IPS-15b (cell line): ENCODE data around the gene TLCD2.

Source experiments
- H3K27me3 ChIP-seq: one replicate; pipeline ENCODE4 v1.6.1; 2013; ENCODE audit warnings: low read length; ENCODE audit not compliant: control insufficient read depth, insufficient read depth
- H3K36me3 ChIP-seq: one replicate; pipeline ENCODE4 v1.6.1; 2013; ENCODE audit warnings: low read length; ENCODE audit not compliant: control insufficient read depth, insufficient read depth
- H3K4me1 ChIP-seq: one replicate; pipeline ENCODE4 v1.6.1; 2013; ENCODE audit warnings: mild to moderate bottlenecking, low read length; ENCODE audit not compliant: control insufficient read depth, insufficient read depth
- H3K4me3 ChIP-seq: one replicate; pipeline ENCODE4 v1.5.1; 2013; ENCODE audit warnings: low read depth, low read length
- H3K9ac ChIP-seq: one replicate; pipeline ENCODE4 v1.6.1; 2013; ENCODE audit warnings: low read depth, mild to moderate bottlenecking, low read length
- H3K9me3 ChIP-seq: one replicate; pipeline ENCODE4 v1.6.1; 2013; ENCODE audit warnings: mild to moderate bottlenecking, low read length; ENCODE audit not compliant: control insufficient read depth, insufficient read depth

Gene TLCD2, protein sequence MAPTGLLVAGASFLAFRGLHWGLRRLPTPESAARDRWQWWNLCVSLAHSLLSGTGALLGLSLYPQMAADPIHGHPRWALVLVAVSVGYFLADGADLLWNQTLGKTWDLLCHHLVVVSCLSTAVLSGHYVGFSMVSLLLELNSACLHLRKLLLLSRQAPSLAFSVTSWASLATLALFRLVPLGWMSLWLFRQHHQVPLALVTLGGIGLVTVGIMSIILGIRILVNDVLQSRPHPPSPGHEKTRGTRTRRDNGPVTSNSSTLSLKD

DNA sequence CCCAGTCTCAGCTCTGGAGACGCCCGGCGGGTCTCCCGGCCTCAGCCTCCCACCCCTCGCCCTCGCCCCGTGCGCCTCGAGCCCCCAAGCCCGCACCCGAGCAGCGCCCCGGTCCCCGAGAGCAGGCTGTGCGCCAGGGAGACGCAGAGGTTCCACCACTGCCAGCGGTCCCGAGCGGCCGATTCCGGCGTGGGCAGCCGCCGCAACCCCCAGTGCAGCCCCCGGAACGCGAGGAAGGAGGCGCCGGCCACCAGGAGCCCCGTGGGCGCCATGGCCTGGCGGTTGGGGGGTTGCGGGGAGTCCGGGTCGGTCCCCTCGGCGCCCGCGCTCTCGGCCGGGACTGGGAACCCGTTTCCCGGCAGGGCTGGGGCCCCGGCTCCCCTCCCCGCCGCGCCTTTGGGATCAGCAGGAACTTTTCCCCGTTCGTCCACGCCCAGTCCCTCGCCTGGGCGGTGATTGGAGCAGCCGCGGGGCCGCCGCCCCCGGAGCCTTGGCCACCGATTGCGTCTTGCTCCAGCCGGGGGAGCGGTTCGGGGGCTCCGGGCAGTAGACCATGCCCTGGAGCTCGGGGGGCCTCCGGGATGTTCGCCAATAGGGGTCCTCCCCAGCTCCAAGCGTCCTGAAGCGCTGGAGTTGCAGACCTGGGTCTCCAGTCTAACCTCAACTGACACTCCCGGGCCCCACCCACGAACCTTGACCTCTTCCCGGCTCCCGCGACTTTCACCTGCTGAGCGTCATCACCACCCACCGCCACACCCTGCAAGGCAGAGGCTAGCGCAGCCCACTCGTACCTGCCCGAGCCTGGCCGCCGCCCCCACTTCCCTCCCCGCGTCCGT lies at the start of gene TLCD2:
TLCD2 (minus strand) TSS at position 407 of the 836 bp plus-strand sequence; CDS start at position 272, 135 bp downstream.
- peaks cover 6% of the 10 kb centered on the region for H3K4me1 ChIP-seq
- H3K36me3 ChIP-seq: peaks cover 16% of the 10 kb centered on the region
- H3K4me3 ChIP-seq: peak within 1 kb of the TSS; percentile 65
- no peak within 1 kb of the TSS for H3K9ac ChIP-seq
- no peaks in the 10 kb centered on the region for H3K9me3 ChIP-seq
- H3K27me3 ChIP-seq: no peaks in the 10 kb centered on the region

DNA sequence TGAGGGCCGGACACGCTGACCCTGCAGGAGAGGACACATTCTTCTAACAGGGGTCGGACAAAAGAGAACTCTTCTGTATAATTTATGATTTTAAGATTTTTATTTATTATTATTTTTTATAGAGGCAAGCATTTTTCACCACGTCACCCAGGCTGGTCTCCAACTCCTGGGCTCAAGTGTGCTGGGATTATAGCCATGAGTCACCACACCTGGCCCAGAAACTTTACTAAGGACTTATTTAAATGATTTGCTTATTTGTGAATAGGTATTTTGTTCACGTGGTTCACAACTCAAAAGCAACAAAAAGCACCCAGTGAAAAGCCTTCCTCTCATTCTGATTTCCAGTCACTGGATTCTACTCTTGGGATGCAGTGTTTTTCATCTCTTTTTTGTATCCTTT lies 49.4 kb upstream of the TLCD2 start:
- Histone ChIP-seq H3K36me3 (no peaks in the 10 kb centered on the region), H3K4me3 (no peak overlapping the region), H3K27me3 (no peaks in the 10 kb centered on the region), H3K4me1 (peaks cover 13% of the 10 kb centered on the region), H3K9me3 (no peaks in the 10 kb centered on the region), H3K9ac (no peak overlapping the region)

DNA sequence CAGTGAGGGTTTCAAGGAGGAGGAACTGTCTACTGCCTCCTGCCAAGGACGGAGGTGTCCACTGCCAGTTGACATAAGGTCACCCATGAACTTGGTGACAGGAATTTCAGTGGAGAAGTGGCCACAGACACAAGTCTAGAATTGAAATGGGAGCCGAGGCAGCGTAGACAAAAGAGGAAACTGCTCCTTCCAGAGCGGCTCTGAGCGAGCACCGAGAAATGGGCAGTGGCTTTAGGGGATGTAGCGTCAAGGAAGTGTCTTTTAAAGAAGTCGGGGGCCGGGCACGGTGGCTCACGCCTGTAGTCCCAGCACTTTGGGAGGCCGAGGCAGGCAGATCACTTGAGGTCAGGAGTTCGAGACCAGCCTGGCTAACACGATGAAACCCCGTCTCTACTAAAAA lies 48.6 kb upstream of the TLCD2 start:
- Histone ChIP-seq H3K9me3 (no peaks in the 10 kb centered on the region), H3K4me3 (no peak overlapping the region), H3K27me3 (no peaks in the 10 kb centered on the region), H3K36me3 (no peaks in the 10 kb centered on the region), H3K4me1 (peaks cover 13% of the 10 kb centered on the region), H3K9ac (no peak overlapping the region)

DNA sequence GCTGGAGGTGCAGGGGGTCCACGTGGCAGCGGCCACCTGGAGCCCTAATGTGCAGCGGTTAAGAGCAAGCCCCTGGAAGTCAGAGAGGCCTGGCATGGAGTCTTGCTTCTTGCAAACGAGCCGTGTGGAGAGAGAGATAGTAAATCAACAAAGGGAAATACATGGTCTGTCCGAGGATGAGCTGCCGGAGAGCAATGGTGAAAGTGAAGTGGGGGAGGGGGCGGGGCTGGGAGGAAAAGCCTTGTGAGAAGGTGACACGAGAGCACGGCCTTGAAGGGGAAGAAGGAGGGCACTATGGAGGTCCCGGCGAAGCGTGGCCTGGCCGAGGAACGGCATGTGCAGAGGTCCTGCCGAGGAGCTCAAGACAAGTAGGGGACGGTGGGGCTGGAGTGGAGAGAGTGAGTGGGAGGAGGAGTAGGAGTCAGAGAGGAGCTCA lies 45.7 kb upstream of the TLCD2 start:
- H3K4me1 ChIP-seq: no peaks in the 10 kb centered on the region
- H3K4me3 ChIP-seq: no peak overlapping the region
- H3K9me3 ChIP-seq: no peaks in the 10 kb centered on the region
- H3K36me3 ChIP-seq: no peaks in the 10 kb centered on the region
- H3K27me3 ChIP-seq: no peaks in the 10 kb centered on the region
- H3K9ac ChIP-seq: no peak overlapping the region

DNA sequence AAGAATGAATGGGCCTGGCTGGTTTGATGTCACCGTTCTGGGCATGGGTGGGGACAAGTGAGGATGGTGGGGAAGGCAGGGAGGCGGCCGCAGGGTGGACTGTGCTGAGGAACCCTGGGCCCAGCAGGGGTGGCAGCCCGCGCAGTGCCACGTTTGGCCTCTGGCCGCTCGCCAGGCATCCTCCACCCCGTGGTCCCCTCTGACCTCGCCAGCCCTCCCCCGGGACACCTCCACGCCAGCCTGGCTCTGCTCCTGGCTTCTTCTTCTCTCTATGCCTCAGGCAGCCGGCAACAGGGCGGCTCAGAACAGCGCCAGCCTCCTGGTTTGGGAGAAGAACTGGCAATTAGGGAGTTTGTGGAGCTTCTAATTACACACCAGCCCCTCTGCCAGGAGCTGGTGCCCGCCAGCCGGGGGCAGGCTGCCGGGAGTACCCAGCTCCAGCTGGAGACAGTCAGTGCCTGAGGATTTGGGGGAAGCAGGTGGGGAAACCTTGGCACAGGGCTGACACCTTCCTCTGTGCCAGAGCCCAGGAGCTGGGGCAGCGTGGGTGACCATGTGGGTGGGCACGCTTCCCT lies 45.2 kb upstream of the TLCD2 start:
- H3K9ac ChIP-seq: no peak overlapping the region
- no peaks in the 10 kb centered on the region for H3K9me3 ChIP-seq
- H3K27me3 ChIP-seq: no peaks in the 10 kb centered on the region

DNA sequence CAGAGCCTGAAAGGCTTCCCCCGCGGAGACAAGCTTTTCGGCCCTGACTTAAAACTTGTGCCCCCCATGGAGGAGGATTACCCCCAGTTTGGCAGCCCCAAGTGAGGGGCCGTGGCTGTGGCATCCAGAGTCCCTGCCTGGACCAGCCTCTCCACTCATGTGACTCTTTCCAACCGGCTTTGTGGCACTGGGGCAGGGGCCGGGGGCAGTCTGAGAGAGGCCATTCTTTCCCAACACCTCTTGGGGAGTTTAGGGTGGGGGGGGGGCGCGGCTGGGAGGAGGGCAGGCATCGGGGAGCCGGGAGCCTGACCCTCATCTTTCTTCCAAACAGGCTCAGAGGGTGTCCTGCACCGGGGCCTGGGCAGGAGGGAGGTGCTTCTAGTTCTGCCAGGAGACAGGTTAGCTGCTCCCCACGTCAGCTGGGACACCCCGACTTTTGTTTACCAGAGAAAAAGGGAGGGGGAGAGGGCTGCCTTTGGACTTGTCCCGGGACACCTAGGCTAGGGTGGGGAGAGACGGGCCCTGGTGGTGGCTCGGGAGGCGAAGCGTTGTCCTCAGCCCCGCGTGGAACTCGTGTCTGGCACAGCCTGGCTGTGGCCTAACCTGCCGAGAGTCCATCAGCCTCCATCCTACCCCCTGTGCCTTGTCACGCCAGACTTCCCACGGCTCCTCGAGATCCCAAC lies 44.4 kb upstream of the TLCD2 start:
- Histone ChIP-seq H3K9me3 (no peaks in the 10 kb centered on the region), H3K27me3 (no peaks in the 10 kb centered on the region), H3K4me3 (no peak overlapping the region), H3K4me1 (no peaks in the 10 kb centered on the region), H3K36me3 (no peaks in the 10 kb centered on the region), H3K9ac (no peak overlapping the region)

More for the DNA sequence above, 45.2 kb upstream of the TLCD2 start:
- Histone ChIP-seq H3K4me1 (no peaks in the 10 kb centered on the region), H3K36me3 (no peaks in the 10 kb centered on the region), H3K4me3 (no peak overlapping the region)

DNA sequence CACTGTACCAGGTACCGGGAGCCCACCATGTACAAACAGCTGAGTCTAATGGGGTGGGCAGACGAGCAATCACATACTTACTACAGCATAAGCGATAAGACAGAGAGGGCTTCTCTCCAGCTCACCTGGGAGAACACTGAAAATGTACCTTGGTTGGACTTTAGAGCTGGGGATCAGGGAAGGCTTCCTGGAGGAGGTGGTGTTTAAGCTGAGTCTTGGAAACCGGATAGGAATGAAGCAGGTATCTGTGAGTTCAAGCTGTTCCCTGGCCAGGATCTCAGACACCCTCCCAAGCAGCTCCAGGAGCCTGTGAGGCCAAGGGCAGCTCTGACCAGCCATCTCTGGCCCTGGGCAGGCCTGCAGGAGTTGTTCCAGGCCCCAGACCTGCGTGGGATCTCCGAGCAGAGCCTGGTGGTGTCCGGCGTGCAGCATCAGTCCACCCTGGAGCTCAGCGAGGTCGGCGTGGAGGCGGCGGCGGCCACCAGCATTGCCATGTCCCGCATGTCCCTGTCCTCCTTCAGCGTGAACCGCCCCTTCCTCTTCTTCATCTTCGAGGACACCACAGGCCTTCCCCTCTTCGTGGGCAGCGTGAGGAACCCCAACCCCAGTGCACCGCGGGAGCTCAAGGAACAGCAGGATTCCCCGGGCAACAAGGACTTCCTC lies 43.7 kb upstream of the TLCD2 start:
- H3K9me3 ChIP-seq: no peaks in the 10 kb centered on the region
- H3K36me3 ChIP-seq: no peaks in the 10 kb centered on the region
- no peak overlapping the region for H3K9ac ChIP-seq
- no peaks in the 10 kb centered on the region for H3K4me1 ChIP-seq
- no peak overlapping the region for H3K4me3 ChIP-seq
- H3K27me3 ChIP-seq: no peaks in the 10 kb centered on the region

DNA sequence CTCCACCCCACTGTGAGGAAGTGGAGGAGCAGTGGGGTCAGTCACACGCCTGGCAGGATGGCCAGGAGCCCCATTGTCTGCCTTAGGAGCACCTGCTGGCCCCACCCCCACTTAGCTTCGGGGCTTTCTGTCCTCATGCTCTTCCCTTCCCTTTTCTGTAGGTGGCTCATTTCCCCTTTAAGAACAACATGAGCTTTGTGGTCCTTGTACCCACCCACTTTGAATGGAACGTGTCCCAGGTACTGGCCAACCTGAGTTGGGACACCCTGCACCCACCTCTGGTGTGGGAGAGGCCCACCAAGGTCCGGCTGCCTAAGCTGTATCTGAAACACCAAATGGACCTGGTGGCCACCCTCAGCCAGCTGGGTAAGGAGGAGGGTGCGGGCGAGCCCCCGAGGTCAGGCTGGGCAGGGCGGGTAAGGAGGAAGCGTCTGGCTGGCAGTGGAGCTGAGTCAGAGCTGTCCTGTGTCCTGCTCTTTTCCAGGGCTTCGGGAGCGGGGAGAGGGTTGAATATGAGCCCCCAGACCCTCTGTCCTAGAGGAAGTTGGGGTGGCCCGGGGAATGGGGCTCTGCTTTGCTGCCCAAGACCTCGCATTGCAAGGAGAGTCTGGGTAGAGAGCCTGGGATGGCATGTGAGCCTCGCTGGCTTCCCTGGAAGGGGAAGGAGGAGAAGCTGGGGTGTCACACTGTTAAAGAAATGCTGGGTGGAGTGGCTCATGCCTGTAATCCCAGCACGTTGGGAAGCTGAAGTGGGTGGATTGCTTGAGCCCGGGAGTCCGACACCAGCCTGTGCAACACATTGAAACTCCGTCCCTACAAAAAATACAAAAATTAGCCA lies 42.5 kb upstream of the TLCD2 start:
- H3K36me3 ChIP-seq: no peaks in the 10 kb centered on the region
- H3K4me1 ChIP-seq: no peaks in the 10 kb centered on the region
- no peak overlapping the region for H3K4me3 ChIP-seq
- H3K27me3 ChIP-seq: no peaks in the 10 kb centered on the region
- H3K9me3 ChIP-seq: no peaks in the 10 kb centered on the region
- H3K9ac ChIP-seq: no peak overlapping the region

DNA sequence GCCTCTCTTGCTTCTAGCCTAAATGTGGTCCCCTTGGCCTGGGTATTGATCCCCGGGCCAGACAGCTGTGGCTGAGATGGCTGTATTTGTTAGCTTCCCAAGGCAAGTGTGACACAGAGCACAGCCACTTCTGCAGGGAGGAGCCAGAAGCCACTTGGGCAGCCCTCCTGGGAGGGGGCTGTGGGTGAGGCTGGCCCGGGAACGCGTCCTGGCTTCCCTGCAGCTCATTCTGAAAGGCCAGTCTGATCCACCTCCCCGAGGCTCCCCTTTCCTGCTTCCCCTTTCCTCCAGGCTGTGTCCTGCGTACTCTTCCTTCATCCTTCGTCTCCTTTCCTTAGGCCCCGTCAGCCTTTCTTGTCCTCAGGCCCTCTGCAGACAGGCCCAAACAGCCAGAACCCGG lies 40.5 kb upstream of the TLCD2 start:
- no peaks in the 10 kb centered on the region for H3K27me3 ChIP-seq
- H3K4me3 ChIP-seq: no peak overlapping the region
- H3K36me3 ChIP-seq: no peaks in the 10 kb centered on the region
- no peak overlapping the region for H3K9ac ChIP-seq
- H3K4me1 ChIP-seq: no peaks in the 10 kb centered on the region
- H3K9me3 ChIP-seq: no peaks in the 10 kb centered on the region

DNA sequence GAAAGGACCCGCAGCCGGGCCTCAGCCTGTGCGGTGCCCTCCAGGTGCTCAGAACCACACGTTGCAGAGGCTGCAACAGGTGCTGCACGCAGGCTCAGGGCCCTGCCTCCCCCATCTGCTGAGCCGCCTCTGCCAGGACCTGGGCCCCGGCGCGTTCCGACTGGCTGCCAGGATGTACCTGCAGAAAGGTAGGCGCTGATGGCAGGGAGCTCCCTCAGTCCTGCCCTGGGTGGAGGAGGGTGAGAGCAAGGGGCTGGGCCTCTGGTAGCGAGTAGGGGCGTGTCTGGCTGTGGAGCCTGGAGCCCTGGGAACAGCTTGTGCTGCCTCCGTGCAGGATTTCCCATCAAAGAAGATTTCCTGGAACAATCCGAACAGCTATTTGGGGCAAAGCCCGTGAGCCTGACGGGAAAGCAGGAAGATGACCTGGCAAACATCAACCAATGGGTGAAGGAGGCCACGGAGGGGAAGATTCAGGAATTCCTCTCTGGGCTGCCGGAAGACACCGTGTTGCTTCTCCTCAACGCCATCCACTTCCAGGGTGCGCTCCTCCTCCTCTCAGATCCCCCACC lies 36.9 kb upstream of the TLCD2 start:
- H3K4me1 ChIP-seq: no peaks in the 10 kb centered on the region
- H3K4me3 ChIP-seq: no peak overlapping the region
- no peaks in the 10 kb centered on the region for H3K27me3 ChIP-seq
- no peaks in the 10 kb centered on the region for H3K9me3 ChIP-seq
- no peak overlapping the region for H3K9ac ChIP-seq
- no peaks in the 10 kb centered on the region for H3K36me3 ChIP-seq
